HG02678 (cell line): ENCODE data around the gene LRRC56.
"Not testable (repeated sequence)": the region's sequence is repeated elsewhere in the genome, so short reads cannot be mapped to it uniquely, and the experiment has no call there.

Experiments used
- ATAC-seq: cut with Tn5 transposase; IDR thresholded peaks from one replicate; pipeline ENCODE4 v1.9.1; 2021; ENCODE audit warnings: mild to moderate bottlenecking, moderate library complexity; ENCODE audit not compliant: unreplicated experiment

Gene LRRC56

GRCh38 chr11:501001-501682 lies 36.2 kb upstream of the LRRC56 start:
- ATAC-seq = no peak

- ATAC-seq = no peak
Measured at GRCh38 chr11:501683-502287, 35.5 kb upstream of the LRRC56 start.

- ATAC-seq = no peak
Measured at GRCh38 chr11:502288-503178, 34.8 kb upstream of the LRRC56 start.

- no peak for ATAC-seq
Measured at GRCh38 chr11:503179-503981, 33.9 kb upstream of the LRRC56 start.

GRCh38 chr11:504053-504993 lies 33.0 kb upstream of the LRRC56 start:
- ATAC-seq = no peak

GRCh38 chr11:504994-505344 lies 32.4 kb upstream of the LRRC56 start:
- no peak for ATAC-seq

GRCh38 chr11:506238-506994 lies 30.9 kb upstream of the LRRC56 start:
- peak; percentile 74 for ATAC-seq

GRCh38 chr11:506995-507726 lies 30.2 kb upstream of the LRRC56 start, which contains the start of gene RNH1:
Gene RNH1 (minus strand): TSS chr11:507242. CDS start chr11:502162, 5,080 bp downstream.
- ATAC-seq = peak; percentile 48

- no peak for ATAC-seq
Measured at GRCh38 chr11:507727-508515, 29.4 kb upstream of the LRRC56 start.

- ATAC-seq = no peak
Measured at GRCh38 chr11:508956-509355, 28.4 kb upstream of the LRRC56 start.

- no peak for ATAC-seq
Measured at GRCh38 chr11:512761-513595, 24.3 kb upstream of the LRRC56 start.

GRCh38 chr11:514606-515005 lies 22.7 kb upstream of the LRRC56 start:
- no peak for ATAC-seq

GRCh38 chr11:515131-515530 lies 22.2 kb upstream of the LRRC56 start:
- no peak for ATAC-seq

- no peak for ATAC-seq
Measured at GRCh38 chr11:516400-516799, 20.9 kb upstream of the LRRC56 start.

GRCh38 chr11:516918-517685 lies 20.2 kb upstream of the LRRC56 start:
- ATAC-seq = not testable (repeated sequence)
